HG02885 (cell line): ENCODE measurements around the gene RAPGEF5.

Experiments used
- ATAC-seq: cut with Tn5 transposase; IDR thresholded peaks from one replicate; pipeline ENCODE4 v1.9.1; 2021; ENCODE audit warnings: mild to moderate bottlenecking; ENCODE audit not compliant: unreplicated experiment, poor library complexity

Gene RAPGEF5

GRCh38 chr7:22356701-22357310, at the start of gene RAPGEF5:
Gene RAPGEF5 (minus strand): TSS chr7:22357154. CDS start chr7:22357060, 94 bp downstream.
- ATAC-seq, result peak; percentile 64

DNA sequence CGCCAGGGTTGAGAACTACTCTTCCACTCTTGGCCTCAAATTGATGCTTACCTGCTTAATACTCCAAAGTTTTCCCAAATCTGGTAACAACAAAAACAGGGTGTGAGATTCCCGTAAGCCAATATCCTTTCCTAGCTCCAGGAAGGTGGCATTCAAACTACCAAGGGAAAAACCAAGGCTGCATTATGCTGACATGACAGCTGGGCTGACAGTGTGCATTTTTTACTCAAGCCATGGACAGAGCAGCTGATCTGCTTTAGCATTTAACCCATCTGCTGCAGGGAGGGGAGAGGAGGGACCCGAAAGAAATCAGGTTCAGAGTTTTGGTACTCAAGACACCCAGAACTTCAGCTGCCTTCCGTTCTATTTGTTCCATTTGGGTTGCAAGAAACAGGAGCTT, 49.8 kb upstream of the RAPGEF5 start:
- no peak for ATAC-seq

GRCh38 chr7:22404421-22405023, 47.6 kb upstream of the RAPGEF5 start:
- no peak for ATAC-seq

GRCh38 chr7:22403344-22403743, 46.4 kb upstream of the RAPGEF5 start:
- ATAC-seq, result no peak

GRCh38 chr7:22402250-22402649, 45.3 kb upstream of the RAPGEF5 start:
- ATAC-seq, result peak; percentile 40

GRCh38 chr7:22400936-22401553, 44.1 kb upstream of the RAPGEF5 start:
- no peak for ATAC-seq

GRCh38 chr7:22400150-22400814, 43.3 kb upstream of the RAPGEF5 start:
- no peak for ATAC-seq

DNA sequence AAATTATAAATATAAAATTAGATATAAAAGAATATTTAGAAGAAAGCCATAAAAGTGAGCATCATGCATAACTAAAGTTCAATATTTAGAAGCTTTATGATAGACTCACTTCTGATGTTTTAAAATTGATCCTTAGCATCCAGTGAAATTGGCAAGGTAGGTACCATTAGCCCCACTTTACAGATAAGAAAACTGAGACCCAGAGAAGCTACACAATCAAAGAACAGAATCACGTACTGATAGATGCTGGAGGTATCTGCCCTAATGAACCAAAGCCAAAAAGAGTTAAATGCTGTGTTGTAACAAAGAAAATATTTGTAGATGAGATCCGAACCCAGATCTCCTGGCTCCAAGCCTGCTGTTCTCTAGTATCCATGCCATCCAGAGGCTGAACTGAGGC, 42.6 kb upstream of the RAPGEF5 start:
- no peak for ATAC-seq

GRCh38 chr7:22399091-22399490, 42.1 kb upstream of the RAPGEF5 start:
- ATAC-seq, result no peak

GRCh38 chr7:22397981-22398380, 41.0 kb upstream of the RAPGEF5 start:
- no peak for ATAC-seq

GRCh38 chr7:22395222-22395621, 38.3 kb upstream of the RAPGEF5 start:
- ATAC-seq, result no peak

- ATAC-seq, result no peak
Measured at GRCh38 chr7:22394739-22395138, 37.8 kb upstream of the RAPGEF5 start.

- no peak for ATAC-seq
Measured at GRCh38 chr7:22393913-22394729, 37.2 kb upstream of the RAPGEF5 start.

GRCh38 chr7:22390516-22390915, 33.6 kb upstream of the RAPGEF5 start:
- ATAC-seq, result no peak

DNA sequence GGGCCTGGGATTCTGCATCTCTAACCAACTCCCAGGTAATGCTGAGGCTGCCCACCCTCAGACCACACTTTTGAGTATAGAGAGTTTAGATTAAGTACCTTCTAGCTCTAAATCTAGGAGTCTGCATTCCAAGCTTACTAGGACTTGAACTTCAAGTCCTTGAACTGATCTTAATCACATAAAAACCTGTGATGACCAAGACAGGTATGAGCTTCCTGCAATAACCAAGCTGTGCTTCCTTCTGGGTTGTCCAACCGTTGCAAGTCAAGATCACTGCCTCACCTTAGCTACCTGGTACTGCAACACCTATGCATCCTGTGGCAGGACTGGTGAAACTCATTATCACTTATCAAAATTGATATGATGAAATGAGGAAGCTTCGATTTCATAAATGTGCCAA, 32.9 kb upstream of the RAPGEF5 start:
- no peak for ATAC-seq

GRCh38 chr7:22387583-22387982, 30.6 kb upstream of the RAPGEF5 start:
- ATAC-seq, result no peak

DNA sequence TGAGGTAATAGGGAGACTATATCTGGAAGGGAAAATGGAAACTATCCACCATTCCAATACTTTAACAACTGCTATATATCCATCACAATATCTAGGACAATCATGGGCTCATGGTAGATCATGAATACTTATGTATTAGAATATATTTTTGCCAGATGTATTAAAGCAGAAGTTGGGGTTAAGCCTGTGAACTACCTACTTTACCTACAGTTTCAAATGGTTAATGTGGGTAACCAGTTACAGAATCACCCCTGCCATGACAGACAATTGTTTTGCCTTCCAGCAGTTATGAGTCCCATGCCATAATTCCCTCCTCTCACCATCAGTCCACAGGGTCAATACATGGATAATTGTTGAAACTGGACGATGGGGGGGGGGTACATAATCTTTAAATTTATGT, 29.9 kb upstream of the RAPGEF5 start:
- peak; percentile 59 for ATAC-seq

GRCh38 chr7:22386206-22386858, 29.4 kb upstream of the RAPGEF5 start:
- peak; percentile 62 for ATAC-seq

- peak; percentile 43 for ATAC-seq
Measured at GRCh38 chr7:22385326-22385725, 28.4 kb upstream of the RAPGEF5 start.

DNA sequence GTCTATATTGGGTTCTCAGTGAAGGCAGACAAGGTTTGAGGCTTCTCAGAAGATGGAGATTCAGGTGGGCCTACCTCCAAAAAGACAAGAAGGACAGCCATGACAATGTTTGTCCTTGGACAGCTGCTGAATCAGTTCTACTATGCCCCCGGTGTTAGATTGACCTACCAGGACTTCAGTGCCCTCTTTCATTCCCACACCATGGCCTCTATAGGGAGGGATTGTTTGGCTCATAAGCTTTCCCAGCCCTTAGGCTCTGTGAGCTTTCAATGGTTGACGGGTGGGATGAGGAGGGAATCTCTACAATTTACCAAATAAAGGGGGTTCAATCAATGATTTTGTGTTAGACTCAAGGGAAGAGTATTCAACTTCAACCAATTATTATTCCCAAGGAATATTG, 23.4 kb upstream of the RAPGEF5 start:
- ATAC-seq, result no peak
